GM12874 (cell line): Measurements from ENCODE around the gene STAT3.

Source experiments
- TF ChIP-seq, protein P1 (sequence below): IDR thresholded peaks from 2 replicates; pipeline ENCODE4 v1.5.1; 2011; ENCODE audit warnings: low read depth, mild to moderate bottlenecking, control low read depth, low read length, moderate library complexity; ENCODE audit not compliant: insufficient read depth

STAT3 gene

GRCh38 chr17:42287977-42288802 lies 100.1 kb downstream of the STAT3 start, which contains the start of gene STAT5A:
TSS of gene STAT5A (plus strand) at chr17:42288498. CDS start at chr17:42289412, 914 bp downstream.
- TF ChIP-seq, protein P1, sequence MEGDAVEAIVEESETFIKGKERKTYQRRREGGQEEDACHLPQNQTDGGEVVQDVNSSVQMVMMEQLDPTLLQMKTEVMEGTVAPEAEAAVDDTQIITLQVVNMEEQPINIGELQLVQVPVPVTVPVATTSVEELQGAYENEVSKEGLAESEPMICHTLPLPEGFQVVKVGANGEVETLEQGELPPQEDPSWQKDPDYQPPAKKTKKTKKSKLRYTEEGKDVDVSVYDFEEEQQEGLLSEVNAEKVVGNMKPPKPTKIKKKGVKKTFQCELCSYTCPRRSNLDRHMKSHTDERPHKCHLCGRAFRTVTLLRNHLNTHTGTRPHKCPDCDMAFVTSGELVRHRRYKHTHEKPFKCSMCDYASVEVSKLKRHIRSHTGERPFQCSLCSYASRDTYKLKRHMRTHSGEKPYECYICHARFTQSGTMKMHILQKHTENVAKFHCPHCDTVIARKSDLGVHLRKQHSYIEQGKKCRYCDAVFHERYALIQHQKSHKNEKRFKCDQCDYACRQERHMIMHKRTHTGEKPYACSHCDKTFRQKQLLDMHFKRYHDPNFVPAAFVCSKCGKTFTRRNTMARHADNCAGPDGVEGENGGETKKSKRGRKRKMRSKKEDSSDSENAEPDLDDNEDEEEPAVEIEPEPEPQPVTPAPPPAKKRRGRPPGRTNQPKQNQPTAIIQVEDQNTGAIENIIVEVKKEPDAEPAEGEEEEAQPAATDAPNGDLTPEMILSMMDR: no peak

- TF ChIP-seq, protein P1: no peak
Observed at GRCh38 chr17:42287305-42287976, 100.8 kb downstream of the STAT3 start.

GRCh38 chr17:42286411-42287221 lies 101.6 kb downstream of the STAT3 start:
- TF ChIP-seq, protein P1: no peak

- TF ChIP-seq, protein P1: no peak
Observed at GRCh38 chr17:42285346-42286050, 102.7 kb downstream of the STAT3 start.

- TF ChIP-seq, protein P1: no peak
Observed at GRCh38 chr17:42284566-42284965, 103.7 kb downstream of the STAT3 start.

DNA sequence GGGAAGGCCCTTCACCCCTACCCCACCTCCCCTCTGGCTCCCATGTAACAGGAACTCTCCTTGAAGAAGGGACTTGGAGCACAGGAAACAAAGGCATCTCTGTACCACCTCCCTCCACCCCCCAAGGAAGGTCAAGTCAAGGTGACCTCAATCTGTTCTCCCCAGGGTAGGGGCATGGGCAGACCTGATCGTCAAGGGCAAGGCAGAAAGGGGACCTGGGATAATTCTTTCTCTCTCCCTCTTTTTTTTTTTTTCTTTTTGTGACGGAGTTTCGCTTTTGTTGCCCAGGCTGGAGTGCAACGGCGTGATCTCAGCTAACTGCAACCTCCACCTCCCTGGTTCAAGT lies 104.2 kb downstream of the STAT3 start:
- TF ChIP-seq, protein P1: no peak
